GM12864 (cell line): ENCODE data around the gene CD70.
"Not testable (repeated sequence)": the region's sequence is repeated elsewhere in the genome, so short reads cannot be mapped to it uniquely, and the experiment has no call there.

Experiments used
- DNase-seq: peaks from one replicate; pipeline ENCODE4 v3.0.0-alpha.2; 2011; ENCODE audit warnings: low read depth
- H3K4me3 ChIP-seq: 2 replicates; pipeline ENCODE4 v1.5.1; 2011; ENCODE audit warnings: mild to moderate bottlenecking, low read depth, low read length, control low read depth
- CTCF ChIP-seq: IDR thresholded peaks from 2 replicates; pipeline ENCODE4 v1.5.1; 2011; ENCODE audit warnings: low read depth, mild to moderate bottlenecking, moderate library complexity, low read length, control low read depth, inconsistent platforms; ENCODE audit errors: missing control alignments

CD70 gene

DNA sequence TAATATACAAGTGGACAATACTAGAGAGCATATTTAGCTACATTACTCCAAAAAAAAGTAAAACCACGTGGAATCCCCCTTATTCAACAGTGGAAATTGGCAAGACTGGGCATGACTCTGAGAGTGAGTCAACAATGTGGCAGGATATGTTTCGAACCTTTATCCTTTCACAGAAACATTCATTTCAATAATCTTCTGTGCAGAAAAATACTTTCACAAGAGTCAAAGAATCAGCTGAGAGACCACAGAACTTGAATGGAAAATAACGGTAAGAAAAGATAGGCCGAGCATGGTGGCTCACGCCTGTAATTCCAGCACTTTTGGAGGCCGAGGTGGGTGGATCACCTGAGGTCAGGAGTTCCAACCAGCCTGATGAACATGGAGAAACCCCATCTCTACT is 25.1 kb upstream of the CD70 start:
- no peak for TF ChIP-seq CTCF
- no peak for DNase-seq

GRCh38 chr19:6613711-6614110 is 22.8 kb upstream of the CD70 start:
- DNase-seq, result no peak
- no peak for TF ChIP-seq CTCF
- H3K4me3 ChIP-seq, result no peak overlapping the region

More for the DNA sequence above, 25.1 kb upstream of the CD70 start:
- no peak overlapping the region for H3K4me3 ChIP-seq

GRCh38 chr19:6610934-6611852 is 20.2 kb upstream of the CD70 start:
- no peak for TF ChIP-seq CTCF
- no peak overlapping the region for H3K4me3 ChIP-seq

GRCh38 chr19:6608940-6609339 is 18.0 kb upstream of the CD70 start:
- no peak for TF ChIP-seq CTCF
- DNase-seq, result no peak
- no peak overlapping the region for H3K4me3 ChIP-seq

More at GRCh38 chr19:6610934-6611852, 20.2 kb upstream of the CD70 start:
- DNase-seq, result no peak

DNA sequence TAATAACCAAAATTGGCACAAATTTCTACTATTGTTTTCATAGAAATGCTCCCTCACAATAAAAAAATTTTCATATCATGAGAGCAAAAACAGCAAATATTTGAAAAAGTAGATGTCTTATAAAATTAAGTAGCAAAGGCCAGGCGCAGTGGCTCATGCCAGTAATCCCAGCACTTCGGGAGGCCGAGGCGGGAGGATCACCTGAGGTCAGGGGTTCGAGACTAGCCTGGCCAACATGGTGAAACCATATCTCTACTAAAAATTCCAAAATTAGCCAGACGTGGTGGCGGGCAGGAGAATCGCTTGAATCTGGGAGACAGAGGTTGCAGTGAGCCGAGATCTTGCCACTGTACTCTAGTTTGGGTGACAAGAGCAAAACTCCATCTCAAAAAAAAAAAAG is 17.2 kb upstream of the CD70 start:
- not testable (repeated sequence) for DNase-seq, H3K4me3 ChIP-seq

DNA sequence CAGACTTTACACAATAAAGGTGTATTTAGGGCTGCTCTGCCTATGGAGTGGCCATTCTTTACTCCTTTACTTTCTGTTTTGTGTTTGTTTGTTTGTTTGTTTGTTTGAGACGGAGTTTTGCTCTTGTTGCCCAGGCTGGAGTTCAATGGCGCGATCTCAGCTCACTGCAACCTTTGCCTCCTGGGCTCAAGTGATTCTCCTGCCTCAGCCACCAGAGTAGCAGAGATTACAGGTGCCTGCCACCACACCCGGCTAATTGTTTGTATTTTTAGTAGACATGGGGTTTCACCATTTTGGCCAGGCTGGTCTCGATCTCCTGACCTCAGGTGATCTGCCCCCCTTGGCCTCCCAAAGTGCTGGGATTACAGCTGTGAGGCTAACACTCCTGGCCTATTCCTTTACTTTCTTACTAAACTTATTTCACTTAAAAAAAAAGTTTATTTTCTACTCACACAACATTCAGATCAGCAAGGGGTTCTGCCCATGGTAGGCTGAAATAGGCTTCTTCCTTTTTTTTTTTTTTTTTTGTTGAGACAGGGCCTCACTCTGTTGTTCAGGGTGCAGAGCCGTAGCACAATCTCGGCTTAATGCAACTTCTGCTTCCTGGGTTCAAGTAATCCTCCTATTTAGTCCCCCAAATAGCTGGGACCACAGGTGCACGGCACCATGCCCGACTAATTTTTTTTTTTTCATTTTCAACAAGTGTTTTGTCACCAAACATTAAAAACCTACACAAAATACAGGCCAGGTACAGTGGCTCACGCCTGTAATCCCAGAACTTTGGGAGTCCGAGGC is 15.5 kb upstream of the CD70 start:
- not testable (repeated sequence) for DNase-seq, H3K4me3 ChIP-seq

DNA sequence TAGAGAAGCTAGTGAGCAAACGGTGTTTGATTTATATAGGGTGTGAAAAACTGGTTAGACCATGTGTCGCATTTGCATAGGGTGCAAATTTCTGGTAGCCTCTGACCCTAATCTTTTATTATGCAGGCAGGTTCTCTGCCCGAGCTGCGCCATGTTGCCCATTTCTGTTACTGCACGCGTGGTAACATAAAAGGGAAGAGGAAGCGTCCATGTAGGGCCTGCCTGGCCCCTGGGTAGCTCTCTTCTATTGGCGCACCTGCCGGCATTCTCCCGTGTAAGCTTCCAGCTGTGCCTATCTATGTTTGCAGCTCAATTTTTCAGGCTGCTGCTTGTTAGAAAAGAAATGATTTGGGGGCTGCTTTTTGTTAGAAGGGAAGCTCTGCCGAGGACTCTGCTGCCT is 14.0 kb upstream of the CD70 start:
- TF ChIP-seq CTCF, result no peak
- DNase-seq, result no peak
- no peak overlapping the region for H3K4me3 ChIP-seq
